Ovary (tissue), 9 donors: Measurements from ENCODE around the gene SHROOM3. TPM values are rescaled to one million over a fixed set of nuclear protein-coding genes. Genes with fewer than 3 reads are reported as not detected.

ENCODE experiments used
- DNase-seq, 5 donors: peaks; one replicate each; pipeline ENCODE4 v3.0.0-alpha.2; 2019 to 2020
- H3K27ac ChIP-seq, 2 donors: fragments of 200-600 bp; one replicate each; pipeline versions ENCODE4 v1.5.1 to v1.8.0; 2019 to 2022
- H3K27me3 ChIP-seq: fragments of 200-600 bp; one replicate; pipeline ENCODE4 v1.8.0; 2022
- H3K36me3 ChIP-seq: fragments of 200-600 bp; sonication (generic); one replicate; pipeline ENCODE4 v1.5.1; 2019
- H3K4me1 ChIP-seq: one replicate; pipeline ENCODE4 v1.8.1; 2013; ENCODE audit warnings: mild to moderate bottlenecking, moderate library complexity; ENCODE audit not compliant: insufficient read depth
- H3K4me3 ChIP-seq: fragments of 200-600 bp; sonication (generic); one replicate; pipeline ENCODE4 v1.5.1; 2017
- H3K9me3 ChIP-seq, 2 donors: fragments of 200-600 bp in 1 of 2; sonication (generic) in 1 of 2; one replicate each; pipeline versions ENCODE4 v1.5.1 to v1.8.1; 2013 to 2019; ENCODE audit warnings: mild to moderate bottlenecking in 1 of 2, moderate library complexity in 1 of 2
- CTCF ChIP-seq, 3 donors: fragments of 450-650 bp in 2 of 3; fragments of 200-600 bp in 1 of 3; IDR thresholded peaks; one replicate each; pipeline versions ENCODE4 v1.5.1 to v1.8.0; 2016 to 2022; ENCODE audit warnings: antibody characterized with exemption in 3 of 3, mild to moderate bottlenecking in 1 of 3
- EP300 ChIP-seq: sonication (generic); formaldehyde crosslinking; IDR thresholded peaks from one replicate; pipeline ENCODE4 v1.6.1; 2017; ENCODE audit warnings: antibody characterized with exemption
- POLR2A ChIP-seq: fragments of 450-650 bp; IDR thresholded peaks from one replicate; pipeline ENCODE4 v1.6.1; 2017; ENCODE audit warnings: antibody characterized with exemption, mild to moderate bottlenecking, moderate library complexity
- WGBS, 3 donors: extraction: QIAGEN DNeasy Blood & Tissue Kit in 1 of 3; methylation state at CpG; one replicate each; pipeline versions ENCODE4 v1.1.5 to v1.1.7; 2013 to 2017; 5-methylcytosine and 5-hydroxymethylcytosine counted together
- intact Hi-C, 4 donors: fragments of 100-400 bp; cut with DNase I; formaldehyde crosslinking; loops; one replicate each; pipeline versions ENCODE4 v1.11.0 to v1.15.1; 2022 to 2023
- microRNA counts: library from miRNA; unstranded; fragments of <30 nt; microRNA quantifications from one replicate; lab custom pipeline; 2016
- microRNA-seq, 3 donors: library from miRNA; unstranded; fragments of <30 nt; microRNA quantifications; one replicate each; pipeline versions ENCODE4 to v1.2.0, GENCODE V29; 2019 to 2020
- polyA plus RNA-seq, 2 donors: library from polyadenylated mRNA; stranded (reverse); fragments of 200-250 nt in 1 of 2; fragments of 350-450 nt in 1 of 2; fragmentation: Illumina TruSeq in 1 of 2; extraction: RNeasy Lipid Tissue Mini Kit (QIAGEN cat#74804) in 1 of 2; gene quantifications; one replicate each; pipeline ENCODE4 v1.2.3, GENCODE V29; 2013 to 2014
- small RNA-seq: library from RNA; depleted of rRNA; stranded (forward); fragments of <200 nt; gene quantifications from one replicate; pipeline ENCODE3, GENCODE V24; 2016
- total RNA-seq, 7 donors: library from RNA; depleted of rRNA in 2 of 7; stranded (reverse); fragments of >200 nt in 2 of 7; fragmentation: NEBNext Ultra II Directional in 3 of 7; extraction: Animal tissue kit (Norgen Biotek cat#: 25700) in 3 of 7; gene quantifications; one replicate each; pipeline versions ENCODE4 v1.1.0 to v1.2.4, GENCODE V29; 2016 to 2023
- donor health status: DM: no; HTN: no; CAD: no; lungs with moderate emphysema.
- donor health status: DM: no; HTN: no; CAD: no.
- donor health status: Bipolar disorder and iron deficiency.
- donor health status: DM: yes; HTN: yes; CAD: no.
- donor health status: DM: no; HTN: no; CAD: no.
- donor health status: DM: yes; HTN: yes; CAD: no.

Gene SHROOM3
- total and polyA plus RNA-seq, 9 donors, result 0.80 to 70.1 (median 3.8) TPM

- peak overlapping the region in 1 of 2 donors; percentile 21 for H3K27ac ChIP-seq
- no peak overlapping the region for H3K4me3 ChIP-seq
- no peaks in the 10 kb centered on the region for H3K36me3 ChIP-seq
- H3K27me3 ChIP-seq, result no peaks in the 10 kb centered on the region
- H3K4me1 ChIP-seq, result peaks cover 2% of the 10 kb centered on the region
- peak in 3 of 5 donors; percentile 13 to 45 (median 37) for DNase-seq
- no peaks in the 10 kb centered on the region for H3K9me3 ChIP-seq
- 32 to 37% (median 37%) methylated on average over 11 of the region's 11 CpGs for WGBS, 3 donors
- intact Hi-C loops, result no loop called here
- TF ChIP-seq POLR2A (no peak), EP300 (no peak), CTCF (IDR thresholded peaks at IDR 0.05) (no peak)
These were observed 396.1 kb downstream of the SHROOM3 start for GRCh38 chr4:76830964-76831703.

GRCh38 chr4:76831711-76832373 is 396.8 kb downstream of the SHROOM3 start:
- no peak for TF ChIP-seq EP300
- no peak for TF ChIP-seq CTCF (IDR thresholded peaks at IDR 0.05)
- no peak for TF ChIP-seq POLR2A
- intact Hi-C loops, result no loop called here

More at GRCh38 chr4:76831711-76832373, 396.8 kb downstream of the SHROOM3 start:
- H3K36me3 ChIP-seq, result no peaks in the 10 kb centered on the region
- H3K4me1 ChIP-seq, result peaks cover 2% of the 10 kb centered on the region
- WGBS, 3 donors, result 82 to 83% (median 82%) methylated on average over 7 of the region's 7 CpGs
- H3K27ac ChIP-seq, result peak overlapping the region in 1 of 2 donors; percentile 21
- no peak for DNase-seq
- no peaks in the 10 kb centered on the region for H3K27me3 ChIP-seq
- no peak overlapping the region for H3K4me3 ChIP-seq
- H3K9me3 ChIP-seq, result no peaks in the 10 kb centered on the region

MicroRNA genes within 50 kb of the gene (microRNA counts, 767-probe panel; counts per million panel counts)
- microRNA hsa-miR-548ah-5p (lab: Ali Mortazavi, UCI), result 530 counts per million, percentile 78 among the panel's probes with 10 or more counts

Small RNA genes lying within 50 kb of the gene (microRNA-seq; reads per million reads assigned to microRNA genes)
- gene MIR4450, result 0 reads per million in 3 donors
- gene MIR548AH, result 0 reads per million in 3 donors

Small RNA genes lying within 50 kb of the gene (small RNA-seq; reads per million reads assigned to genes)
- gene MIR4450 (not detected), gene RF00278 (not detected), gene RNU6-145P (not detected)

Other genes with a start within 250 kb of the SHROOM3 start
- 100 to 1,000 TPM in 6 of 7 donors, 10 to 100 TPM in 1; 98.8 to 163 (median 132) TPM for gene SCARB2, start 221.4 kb upstream of the SHROOM3 start, total RNA-seq
- gene SCARB2, start 221.4 kb upstream of the SHROOM3 start, polyA plus RNA-seq, result 100 to 1,000 TPM in 1 of 2 donors, 10 to 100 TPM in 1; 83.1 to 239 TPM
- 1 to 10 TPM in 5 of 7 donors, under 1 TPM in 2; 0.08 to 8.2 (median 2.3) TPM for gene FAM47E, start 183.5 kb upstream of the SHROOM3 start, total RNA-seq
- gene FAM47E, start 183.5 kb upstream of the SHROOM3 start, polyA plus RNA-seq, result 1 to 10 TPM in 1 of 2 donors, under 1 TPM in 1; 0.36 to 1.1 TPM
- 1 to 10 TPM; 2.1 to 7.0 (median 4.6) TPM for gene STBD1, start 128.5 kb upstream of the SHROOM3 start, total RNA-seq
- gene STBD1, start 128.5 kb upstream of the SHROOM3 start, polyA plus RNA-seq, result 1 to 10 TPM; 3.3 to 4.2 TPM
- under 1 TPM in 4 of 7 donors, not detected in 3; 0.11 to 0.20 (median 0.15) TPM for gene CCDC158, start 14.1 kb upstream of the SHROOM3 start, total RNA-seq
- under 1 TPM; 0.02 to 0.23 TPM for gene CCDC158, start 14.1 kb upstream of the SHROOM3 start, polyA plus RNA-seq